Astrocyte (in vitro differentiated cells and primary cell): Measurements from ENCODE around the gene CRYL1. TPM values are rescaled to one million over a fixed set of nuclear protein-coding genes. Genes with fewer than 3 reads are reported as not detected.

Experiments
- DNase-seq: peaks from one replicate; pipeline ENCODE4 v3.0.0-alpha.2; 2010; ENCODE audit warnings: low read depth
- FAIRE-seq: peaks from 2 replicates; lab custom pipeline; 2011; peaks lifted over from hg19 to GRCh38; lab: Jason Lieb, UNC
- H2AFZ ChIP-seq: 2 replicates; pipeline ENCODE4 v1.6.0; 2012; ENCODE audit warnings: low read depth, low read length, inconsistent platforms
- H3K27ac ChIP-seq: 2 replicates; pipeline ENCODE4 v1.5.1; 2011; ENCODE audit warnings: low read depth, low read length, inconsistent platforms
- H3K27me3 ChIP-seq: 2 replicates; pipeline ENCODE4 v1.6.0; 2011; ENCODE audit warnings: low read length, inconsistent platforms; ENCODE audit not compliant: insufficient read depth
- H3K36me3 ChIP-seq: 2 replicates; pipeline ENCODE4 v1.5.1; 2011; ENCODE audit warnings: low read length, inconsistent platforms; ENCODE audit not compliant: insufficient read depth
- H3K4me1 ChIP-seq: 2 replicates; pipeline ENCODE4 v1.5.1; 2011; ENCODE audit warnings: low read length, inconsistent platforms; ENCODE audit not compliant: insufficient read depth
- H3K4me2 ChIP-seq: 2 replicates; pipeline ENCODE4 v1.6.0; 2012; ENCODE audit warnings: low read length, inconsistent platforms
- H3K4me3 ChIP-seq: 2 replicates; pipeline ENCODE4 v1.5.1; 2011; ENCODE audit warnings: low read depth, mild to moderate bottlenecking, low read length, inconsistent platforms; ENCODE audit not compliant: insufficient read depth
- H3K79me2 ChIP-seq: 2 replicates; pipeline ENCODE4 v1.6.0; 2012; ENCODE audit warnings: mild to moderate bottlenecking, low read length, inconsistent platforms; ENCODE audit not compliant: insufficient read depth
- H3K9ac ChIP-seq: 2 replicates; pipeline ENCODE4 v1.6.0; 2012; ENCODE audit warnings: mild to moderate bottlenecking, low read length, inconsistent platforms
- H3K9me3 ChIP-seq: 2 replicates; pipeline ENCODE4 v1.5.1; 2012; ENCODE audit warnings: low read depth, mild to moderate bottlenecking, low read length, inconsistent platforms; ENCODE audit not compliant: insufficient read depth
- H4K20me1 ChIP-seq: 2 replicates; pipeline ENCODE4 v1.6.0; 2012; ENCODE audit warnings: low read length, inconsistent platforms; ENCODE audit not compliant: insufficient read depth
- H3K27ac Mint-ChIP-seq: one replicate; pipeline ENCODE4 v1.8.0; 2021; ENCODE audit warnings: mild to moderate bottlenecking, mixed read lengths; ENCODE audit not compliant: unreplicated experiment
- H3K27me3 Mint-ChIP-seq: one replicate; pipeline ENCODE4 v1.8.0; 2021; ENCODE audit warnings: low read depth, mixed read lengths; ENCODE audit not compliant: unreplicated experiment
- H3K36me3 Mint-ChIP-seq: one replicate; pipeline ENCODE4 v1.8.0; 2021; ENCODE audit warnings: low read depth, mixed read lengths; ENCODE audit not compliant: unreplicated experiment
- H3K4me1 Mint-ChIP-seq: one replicate; pipeline ENCODE4 v1.8.0; 2021; ENCODE audit warnings: low read depth, mixed read lengths; ENCODE audit not compliant: unreplicated experiment
- H3K4me3 Mint-ChIP-seq: one replicate; pipeline ENCODE4 v1.8.0; 2021; ENCODE audit warnings: mild to moderate bottlenecking, moderate library complexity, mixed read lengths; ENCODE audit not compliant: unreplicated experiment
- H3K9me3 Mint-ChIP-seq: one replicate; pipeline ENCODE4 v1.8.0; 2021; ENCODE audit warnings: mild to moderate bottlenecking, mixed read lengths; ENCODE audit not compliant: unreplicated experiment
- EZH2 ChIP-seq: IDR thresholded peaks from 2 replicates; pipeline ENCODE4 v1.6.1; 2012; ENCODE audit warnings: mild to moderate bottlenecking, low read length, inconsistent platforms; ENCODE audit not compliant: insufficient read depth
- total RNA-seq: library from RNA; stranded (reverse); gene quantifications from 2 replicates; pipeline ENCODE4 v1.2.1, GENCODE V29; 2021
- TF ChIP-seq, protein P1 (sequence below): IDR thresholded peaks from 2 replicates; pipeline ENCODE4 v1.5.1; 2011; ENCODE audit warnings: low read depth, mild to moderate bottlenecking, inconsistent platforms, low read length, moderate library complexity; ENCODE audit not compliant: insufficient read depth

The CRYL1 gene
- total RNA-seq, 1 donor from 2014 or later: 3.7 TPM

- Mint-ChIP-seq H3K27ac (no peak overlapping the region), H3K9me3 (peaks cover 17% of the 10 kb centered on the region), H3K4me3 (no peak overlapping the region), H3K27me3 (no peaks in the 10 kb centered on the region), H3K4me1 (peaks cover 6% of the 10 kb centered on the region), H3K36me3 (no peaks in the 10 kb centered on the region)
- Histone ChIP-seq H3K4me2 (no peak overlapping the region), H3K79me2 (no peaks in the 10 kb centered on the region), H3K4me1 (peaks cover 11% of the 10 kb centered on the region), H4K20me1 (no peaks in the 10 kb centered on the region), H3K36me3 (no peaks in the 10 kb centered on the region), H3K27ac (no peak overlapping the region), H3K9me3 (no peaks in the 10 kb centered on the region), H2AFZ (no peak overlapping the region), H3K27me3 (no peaks in the 10 kb centered on the region), H3K9ac (no peak overlapping the region), H3K4me3 (no peak overlapping the region)
- TF ChIP-seq, protein P1, sequence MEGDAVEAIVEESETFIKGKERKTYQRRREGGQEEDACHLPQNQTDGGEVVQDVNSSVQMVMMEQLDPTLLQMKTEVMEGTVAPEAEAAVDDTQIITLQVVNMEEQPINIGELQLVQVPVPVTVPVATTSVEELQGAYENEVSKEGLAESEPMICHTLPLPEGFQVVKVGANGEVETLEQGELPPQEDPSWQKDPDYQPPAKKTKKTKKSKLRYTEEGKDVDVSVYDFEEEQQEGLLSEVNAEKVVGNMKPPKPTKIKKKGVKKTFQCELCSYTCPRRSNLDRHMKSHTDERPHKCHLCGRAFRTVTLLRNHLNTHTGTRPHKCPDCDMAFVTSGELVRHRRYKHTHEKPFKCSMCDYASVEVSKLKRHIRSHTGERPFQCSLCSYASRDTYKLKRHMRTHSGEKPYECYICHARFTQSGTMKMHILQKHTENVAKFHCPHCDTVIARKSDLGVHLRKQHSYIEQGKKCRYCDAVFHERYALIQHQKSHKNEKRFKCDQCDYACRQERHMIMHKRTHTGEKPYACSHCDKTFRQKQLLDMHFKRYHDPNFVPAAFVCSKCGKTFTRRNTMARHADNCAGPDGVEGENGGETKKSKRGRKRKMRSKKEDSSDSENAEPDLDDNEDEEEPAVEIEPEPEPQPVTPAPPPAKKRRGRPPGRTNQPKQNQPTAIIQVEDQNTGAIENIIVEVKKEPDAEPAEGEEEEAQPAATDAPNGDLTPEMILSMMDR: no peak
- no peak for TF ChIP-seq EZH2
- DNase-seq (no peak), FAIRE-seq (no peak)
Measured at GRCh38 chr13:20446405-20446804, 79.3 kb downstream of the CRYL1 start.

DNA sequence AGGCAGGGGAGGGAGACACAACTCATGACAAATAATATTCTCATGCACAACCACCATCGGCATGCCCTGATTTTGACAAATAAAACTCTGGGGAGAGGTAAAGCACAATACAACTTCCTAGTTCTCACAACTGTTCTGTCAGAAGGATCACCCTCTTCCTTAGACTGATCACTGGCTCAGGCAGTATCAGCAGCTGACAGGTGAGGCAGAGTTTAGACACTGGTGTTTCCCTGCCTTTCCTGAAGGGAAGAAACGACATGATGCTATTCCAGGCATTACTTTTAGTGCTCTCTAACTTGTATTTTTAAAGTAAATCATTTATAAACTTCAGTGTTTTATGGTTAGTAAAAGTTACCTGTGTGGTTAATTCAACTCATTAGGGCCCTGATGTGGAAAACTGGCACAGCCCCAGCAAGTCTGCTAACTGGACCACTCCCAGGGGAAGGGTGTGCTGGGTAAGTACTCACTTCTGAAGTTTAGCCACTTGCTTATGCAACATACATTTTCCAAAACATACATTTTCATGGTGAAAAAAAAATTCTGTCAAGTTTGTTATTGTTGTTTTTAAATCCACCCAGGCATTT is 82.8 kb downstream of the CRYL1 start:
- Mint-ChIP-seq H3K4me1 (peaks cover 6% of the 10 kb centered on the region), H3K36me3 (no peaks in the 10 kb centered on the region), H3K9me3 (peaks cover 10% of the 10 kb centered on the region), H3K4me3 (no peak overlapping the region), H3K27me3 (peaks cover 7% of the 10 kb centered on the region), H3K27ac (no peak overlapping the region)
- Histone ChIP-seq H3K27me3 (no peaks in the 10 kb centered on the region), H3K4me2 (no peak overlapping the region), H3K4me1 (peaks cover 15% of the 10 kb centered on the region), H3K36me3 (no peaks in the 10 kb centered on the region), H2AFZ (no peak overlapping the region), H3K9ac (no peak overlapping the region), H3K4me3 (no peak overlapping the region), H3K79me2 (no peaks in the 10 kb centered on the region), H3K27ac (no peak overlapping the region), H4K20me1 (no peaks in the 10 kb centered on the region), H3K9me3 (no peaks in the 10 kb centered on the region)
- DNase-seq (no peak), FAIRE-seq (no peak)
- TF ChIP-seq EZH2: no peak
- TF ChIP-seq, protein P1: no peak

DNA sequence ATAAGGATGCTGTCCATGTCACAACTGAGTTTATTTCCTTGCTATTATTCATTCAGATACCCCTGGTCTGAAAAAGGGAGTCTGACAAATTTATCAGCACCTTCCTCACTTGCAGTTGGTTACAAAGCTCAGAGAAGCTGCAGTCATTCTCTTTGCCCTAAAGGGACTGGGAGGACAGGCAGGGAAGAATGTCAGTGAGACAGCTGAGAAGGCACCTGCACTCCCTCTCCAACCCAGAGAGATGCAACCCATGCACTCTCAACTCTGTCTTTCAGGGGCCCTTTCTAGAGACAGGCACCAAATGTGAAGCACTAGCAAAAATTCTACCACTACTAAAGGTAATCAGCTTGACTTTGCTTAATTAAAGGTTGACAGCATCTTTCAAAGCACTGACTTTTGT is 83.3 kb downstream of the CRYL1 start:
- Histone ChIP-seq H3K9ac (no peak overlapping the region), H3K4me2 (no peak overlapping the region), H3K27me3 (no peaks in the 10 kb centered on the region), H3K4me1 (peaks cover 15% of the 10 kb centered on the region), H3K79me2 (no peaks in the 10 kb centered on the region), H2AFZ (no peak overlapping the region), H3K4me3 (no peak overlapping the region), H3K36me3 (no peaks in the 10 kb centered on the region), H3K9me3 (no peaks in the 10 kb centered on the region), H3K27ac (no peak overlapping the region), H4K20me1 (no peaks in the 10 kb centered on the region)
- H3K36me3 Mint-ChIP-seq: no peaks in the 10 kb centered on the region
- FAIRE-seq: no peak
- H3K9me3 Mint-ChIP-seq: peaks cover 7% of the 10 kb centered on the region
- DNase-seq: no peak
- H3K4me3 Mint-ChIP-seq: no peak overlapping the region
- H3K27ac Mint-ChIP-seq: no peak overlapping the region
- H3K4me1 Mint-ChIP-seq: peaks cover 6% of the 10 kb centered on the region
- TF ChIP-seq, protein P1: no peak
- TF ChIP-seq EZH2: no peak
- H3K27me3 Mint-ChIP-seq: peaks cover 7% of the 10 kb centered on the region
